ENCODE measurements around the gene CCNQ.

The CCNQ gene

DNA sequence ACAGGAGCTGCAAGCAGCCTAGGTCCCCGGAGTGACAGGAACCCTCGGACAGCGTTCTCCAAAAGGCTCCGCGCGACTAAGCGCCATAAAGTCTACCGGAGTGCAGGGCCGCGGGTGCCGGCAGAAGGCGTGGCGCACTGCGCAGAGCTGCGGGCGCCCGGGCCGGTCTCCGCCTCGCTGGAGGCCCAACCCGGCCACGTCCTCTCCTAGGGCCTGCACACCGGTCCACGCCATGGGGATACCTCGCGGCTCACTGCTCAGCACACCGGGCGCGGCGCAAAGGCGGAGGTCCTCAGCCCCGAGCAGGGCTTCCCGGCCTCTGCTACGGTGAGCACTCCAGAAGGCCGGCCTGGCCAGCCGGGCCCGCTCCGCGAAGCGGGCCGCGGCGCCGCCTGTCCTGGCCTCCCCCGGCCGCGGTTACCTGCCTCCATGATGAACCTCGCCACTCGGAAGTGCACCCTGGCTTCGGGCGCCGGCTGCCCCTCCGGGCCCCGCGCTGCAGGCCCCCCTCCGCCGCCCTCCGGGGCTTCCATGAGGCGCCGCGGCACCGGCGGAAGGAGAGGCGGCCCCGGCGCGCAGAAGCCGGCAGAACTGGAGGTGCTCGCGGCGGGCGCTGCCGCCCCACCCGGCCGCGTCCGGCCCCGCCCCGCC is at the start of gene CCNQ:
TSS of gene CCNQ (minus strand) at position 599 of the 651 bp plus-strand sequence. CDS start at position 533, 66 bp downstream.
- peaks cover 4% of the 10 kb centered on the region for H3K79me2 ChIP-seq
- H3K9me3 ChIP-seq (ENCODE audit: control insufficient read depth, low read length): no peaks in the 10 kb centered on the region
- no peaks in the 10 kb centered on the region for H3K27me3 ChIP-seq (ENCODE audit: control insufficient read depth, insufficient read depth, low read length)
- no peaks in the 10 kb centered on the region for H3K36me3 ChIP-seq (ENCODE audit: control insufficient read depth, insufficient read depth, low read length)
- no peak within 1 kb of the TSS for H3K9ac ChIP-seq
- H3K4me1 ChIP-seq: no peaks in the 10 kb centered on the region
- H3K4me3 ChIP-seq (ENCODE audit: low read depth, low read length): peak within 1 kb of the TSS; percentile 66
- peak within 1 kb of the TSS; percentile 75 for H3K4me2 ChIP-seq (ENCODE audit: low read length)
- TF ChIP-seq, protein P1, sequence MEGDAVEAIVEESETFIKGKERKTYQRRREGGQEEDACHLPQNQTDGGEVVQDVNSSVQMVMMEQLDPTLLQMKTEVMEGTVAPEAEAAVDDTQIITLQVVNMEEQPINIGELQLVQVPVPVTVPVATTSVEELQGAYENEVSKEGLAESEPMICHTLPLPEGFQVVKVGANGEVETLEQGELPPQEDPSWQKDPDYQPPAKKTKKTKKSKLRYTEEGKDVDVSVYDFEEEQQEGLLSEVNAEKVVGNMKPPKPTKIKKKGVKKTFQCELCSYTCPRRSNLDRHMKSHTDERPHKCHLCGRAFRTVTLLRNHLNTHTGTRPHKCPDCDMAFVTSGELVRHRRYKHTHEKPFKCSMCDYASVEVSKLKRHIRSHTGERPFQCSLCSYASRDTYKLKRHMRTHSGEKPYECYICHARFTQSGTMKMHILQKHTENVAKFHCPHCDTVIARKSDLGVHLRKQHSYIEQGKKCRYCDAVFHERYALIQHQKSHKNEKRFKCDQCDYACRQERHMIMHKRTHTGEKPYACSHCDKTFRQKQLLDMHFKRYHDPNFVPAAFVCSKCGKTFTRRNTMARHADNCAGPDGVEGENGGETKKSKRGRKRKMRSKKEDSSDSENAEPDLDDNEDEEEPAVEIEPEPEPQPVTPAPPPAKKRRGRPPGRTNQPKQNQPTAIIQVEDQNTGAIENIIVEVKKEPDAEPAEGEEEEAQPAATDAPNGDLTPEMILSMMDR (IDR thresholded peaks at IDR 0.05): no peak
- peak within 1 kb of the TSS; percentile 66 for H2AFZ ChIP-seq
- peak within 1 kb of the TSS; percentile 32 for H3K27ac ChIP-seq

DNA sequence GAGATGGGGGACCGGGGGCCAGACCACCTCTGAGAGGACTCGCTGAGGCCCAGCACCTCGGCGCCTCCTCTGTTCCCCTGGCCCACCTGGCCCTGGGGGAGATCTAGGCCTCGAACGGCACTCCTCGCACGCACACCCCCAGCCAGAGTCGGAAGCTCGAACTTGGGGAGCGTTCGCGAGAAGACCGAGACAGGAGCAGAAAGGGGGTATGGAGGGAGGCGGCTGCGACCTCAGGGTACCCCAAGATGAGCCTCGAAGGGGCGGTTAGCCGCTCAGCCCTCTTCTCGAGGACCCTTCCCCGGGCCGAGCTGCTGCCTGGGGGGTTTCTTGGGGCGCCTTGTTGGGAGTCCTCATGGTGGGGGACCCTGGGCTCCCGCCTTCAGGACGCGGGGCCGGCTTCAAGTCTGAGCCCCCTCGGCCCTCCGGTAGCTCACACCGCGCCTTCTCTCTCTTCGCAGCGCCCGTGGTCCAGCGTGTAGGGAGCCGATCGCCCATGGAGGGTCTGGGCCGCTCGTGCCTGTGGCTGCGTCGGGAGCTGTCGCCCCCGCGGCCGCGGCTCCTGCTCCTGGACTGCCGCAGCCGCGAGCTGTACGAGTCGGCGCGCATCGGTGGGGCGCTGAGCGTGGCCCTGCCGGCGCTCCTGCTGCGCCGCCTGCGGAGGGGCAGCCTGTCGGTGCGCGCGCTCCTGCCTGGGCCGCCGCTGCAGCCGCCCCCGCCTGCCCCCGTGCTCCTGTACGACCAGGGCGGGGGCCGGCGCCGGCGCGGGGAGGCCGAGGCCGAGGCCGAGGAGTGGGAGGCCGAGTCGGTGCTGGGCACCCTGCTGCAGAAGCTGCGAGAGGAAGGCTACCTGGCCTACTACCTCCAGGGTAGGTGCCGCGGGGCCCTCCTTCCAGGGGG is 48.8 kb upstream of the CCNQ start:
- no peak overlapping the region for H3K4me3 ChIP-seq (ENCODE audit: low read depth, low read length)
- no peaks in the 10 kb centered on the region for H3K9me3 ChIP-seq (ENCODE audit: control insufficient read depth, low read length)
- H3K27me3 ChIP-seq (ENCODE audit: control insufficient read depth, insufficient read depth, low read length): no peaks in the 10 kb centered on the region

DNA sequence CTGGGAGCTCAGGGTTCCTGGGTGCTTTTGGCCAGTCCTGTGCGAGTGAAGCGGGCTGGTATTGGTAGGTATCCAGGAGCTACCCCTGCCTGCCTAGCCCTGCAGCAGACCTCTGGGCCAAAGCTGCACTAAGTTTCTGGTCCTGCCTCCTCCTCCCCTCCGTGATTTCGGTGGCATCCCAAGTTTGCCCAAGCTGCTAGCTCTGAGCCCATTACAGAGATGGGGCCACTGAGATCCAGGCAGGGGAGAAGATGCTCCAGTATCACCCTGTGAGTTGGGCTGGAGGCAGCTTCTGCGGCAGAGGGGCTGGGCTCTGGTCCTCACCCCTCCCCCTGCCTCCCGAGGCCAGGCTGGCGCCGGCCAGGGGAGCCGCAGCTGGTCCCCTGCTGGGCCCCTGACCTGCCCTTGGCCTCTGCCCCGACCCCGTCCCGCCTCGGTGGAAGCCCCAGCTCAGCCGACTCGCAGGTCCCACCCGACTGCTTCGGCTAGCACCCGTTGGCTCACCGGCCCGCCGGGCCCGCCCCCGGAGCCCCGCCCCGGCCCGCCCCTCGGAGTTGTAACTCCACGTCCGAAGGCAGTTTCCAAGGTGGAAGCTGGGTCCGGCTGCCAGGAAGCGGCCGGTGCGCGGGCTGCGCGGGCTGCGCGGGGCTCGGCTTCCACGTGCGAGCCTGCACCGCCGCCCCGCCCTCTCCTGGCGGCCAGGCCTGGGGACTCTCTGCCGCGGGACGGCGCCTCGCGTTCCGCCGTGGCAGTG is 47.9 kb upstream of the CCNQ start, which contains the start of gene DUSP9:
TSS of gene DUSP9 (plus strand) at position 584 of the 754 bp plus-strand sequence. CDS start 751 bp downstream, outside the sequence.
- H3K27me3 ChIP-seq (ENCODE audit: control insufficient read depth, insufficient read depth, low read length): no peaks in the 10 kb centered on the region
- H3K36me3 ChIP-seq (ENCODE audit: control insufficient read depth, insufficient read depth, low read length): no peaks in the 10 kb centered on the region
- no peaks in the 10 kb centered on the region for H3K79me2 ChIP-seq
- H3K4me3 ChIP-seq (ENCODE audit: low read depth, low read length): no peak within 1 kb of the TSS
- H3K9ac ChIP-seq: no peak within 1 kb of the TSS
- no peak within 1 kb of the TSS for H3K4me2 ChIP-seq (ENCODE audit: low read length)
- no peaks in the 10 kb centered on the region for H3K4me1 ChIP-seq
- no peak within 1 kb of the TSS for H3K27ac ChIP-seq
- TF ChIP-seq, protein P1 (IDR thresholded peaks at IDR 0.05): no peak
- no peak within 1 kb of the TSS for H2AFZ ChIP-seq
- H3K9me3 ChIP-seq (ENCODE audit: control insufficient read depth, low read length): no peaks in the 10 kb centered on the region

More for the DNA sequence above, 48.8 kb upstream of the CCNQ start:
- no peaks in the 10 kb centered on the region for H3K36me3 ChIP-seq (ENCODE audit: control insufficient read depth, insufficient read depth, low read length)
- H3K27ac ChIP-seq: no peak overlapping the region
- H3K9ac ChIP-seq: no peak overlapping the region
- TF ChIP-seq, protein P1 (IDR thresholded peaks at IDR 0.05): no peak
- no peak overlapping the region for H2AFZ ChIP-seq
- H3K79me2 ChIP-seq: no peaks in the 10 kb centered on the region
- no peaks in the 10 kb centered on the region for H3K4me1 ChIP-seq
- H3K4me2 ChIP-seq (ENCODE audit: low read length): no peak overlapping the region

DNA sequence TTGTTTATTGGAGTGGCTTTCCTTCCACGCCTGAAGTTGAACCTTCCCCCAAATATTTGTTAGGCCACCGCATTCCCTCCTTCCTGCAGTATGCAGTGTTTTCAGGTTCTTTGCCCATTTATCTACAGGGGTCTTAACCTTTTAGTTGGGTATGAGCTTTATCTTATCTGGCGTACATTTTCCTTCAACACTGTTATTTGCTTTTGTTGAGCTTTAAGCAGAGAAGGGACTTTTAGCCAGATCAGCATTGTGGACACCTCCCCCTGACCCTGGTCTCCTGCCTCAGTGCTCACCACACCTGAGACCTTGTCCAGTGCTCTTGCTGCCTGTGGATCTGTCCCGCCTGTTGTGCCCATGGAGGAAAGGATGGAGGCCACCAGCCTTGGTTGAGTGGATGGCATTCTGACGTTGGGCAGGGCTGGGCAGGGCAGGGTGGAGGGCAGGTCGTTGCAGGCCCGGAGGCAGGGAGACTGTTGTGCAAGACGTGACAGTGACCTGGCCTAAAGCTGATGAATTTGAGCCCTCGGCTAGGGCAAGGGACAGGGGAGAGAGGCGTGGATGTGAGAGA is 47.1 kb upstream of the CCNQ start:
- no peak overlapping the region for H3K4me3 ChIP-seq (ENCODE audit: low read depth, low read length)
- H3K9ac ChIP-seq: no peak overlapping the region
- no peaks in the 10 kb centered on the region for H3K9me3 ChIP-seq (ENCODE audit: control insufficient read depth, low read length)
- no peak overlapping the region for H3K4me2 ChIP-seq (ENCODE audit: low read length)
- TF ChIP-seq, protein P1 (IDR thresholded peaks at IDR 0.05): no peak
- H3K27me3 ChIP-seq (ENCODE audit: control insufficient read depth, insufficient read depth, low read length): no peaks in the 10 kb centered on the region
- H3K27ac ChIP-seq: no peak overlapping the region
- H3K4me1 ChIP-seq: no peaks in the 10 kb centered on the region
- H2AFZ ChIP-seq: no peak overlapping the region
- no peaks in the 10 kb centered on the region for H3K36me3 ChIP-seq (ENCODE audit: control insufficient read depth, insufficient read depth, low read length)
- no peaks in the 10 kb centered on the region for H3K79me2 ChIP-seq
